Left ventricle myocardium inferior (tissue), 1 donor: Measurements from ENCODE around the gene TOR1B. TPM values are rescaled to one million over a fixed set of nuclear protein-coding genes. Genes with fewer than 3 reads are reported as not detected.

Experiments used
- DNase-seq: peaks from one replicate; pipeline ENCODE4 v3.0.0-alpha.2; 2020
- H3K27ac ChIP-seq: fragments of 200-600 bp; replicated peaks from 2 replicates; pipeline ENCODE4 v1.8.0; 2021
- H3K27me3 ChIP-seq: fragments of 200-600 bp; 2 replicates; pipeline ENCODE4 v1.8.0; 2021; ENCODE audit warnings: low read depth
- H3K36me3 ChIP-seq: fragments of 200-600 bp; 2 replicates; pipeline ENCODE4 v1.8.0; 2021
- H3K4me1 ChIP-seq: fragments of 200-600 bp; 2 replicates; pipeline ENCODE4 v1.8.0; 2021
- H3K4me3 ChIP-seq: fragments of 200-600 bp; 2 replicates; pipeline ENCODE4 v1.8.0; 2021; ENCODE audit warnings: mild to moderate bottlenecking, moderate library complexity
- H3K9me3 ChIP-seq: fragments of 200-600 bp; replicated peaks from 2 replicates; pipeline ENCODE4 v1.8.0; 2021
- intact Hi-C: fragments of 100-400 bp; cut with micrococcal nuclease; formaldehyde crosslinking; loops from one replicate; pipeline ENCODE4 v1.11.0; 2022
- long read RNA-seq: library from polyadenylated mRNA; unstranded; transcript quantifications from one replicate; pipeline ENCODE4 v2.0.0, GENCODE V29; 2021
- total RNA-seq: library from RNA; stranded (reverse); fragmentation: NEBNext Ultra II Directional; extraction: Animal tissue kit (Norgen Biotek cat#: 25700); gene quantifications from one replicate; pipeline ENCODE4 v1.2.1, GENCODE V29; 2021
- TF ChIP-seq, protein P1 (sequence below): fragments of 200-600 bp; IDR thresholded peaks from 2 replicates; pipeline ENCODE4 v1.8.0; 2021; ENCODE audit warnings: antibody characterized with exemption, mild to moderate bottlenecking, borderline replicate concordance
- donor health status: DM: no; HTN: yes; CAD: no; lungs with severe emphysema.

Gene TOR1B, protein sequence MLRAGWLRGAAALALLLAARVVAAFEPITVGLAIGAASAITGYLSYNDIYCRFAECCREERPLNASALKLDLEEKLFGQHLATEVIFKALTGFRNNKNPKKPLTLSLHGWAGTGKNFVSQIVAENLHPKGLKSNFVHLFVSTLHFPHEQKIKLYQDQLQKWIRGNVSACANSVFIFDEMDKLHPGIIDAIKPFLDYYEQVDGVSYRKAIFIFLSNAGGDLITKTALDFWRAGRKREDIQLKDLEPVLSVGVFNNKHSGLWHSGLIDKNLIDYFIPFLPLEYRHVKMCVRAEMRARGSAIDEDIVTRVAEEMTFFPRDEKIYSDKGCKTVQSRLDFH
- 10.6 TPM for total RNA-seq
- long read RNA-seq, transcript TOR1B-201 (5 exons, 2,769 nt) = major isoform, 9 of 17 reads
- long read RNA-seq, partial matches to known transcripts = 2 of 17 reads
- long read RNA-seq, other reads (novel, unspliced or antisense) = 5 of 17 reads

DNA sequence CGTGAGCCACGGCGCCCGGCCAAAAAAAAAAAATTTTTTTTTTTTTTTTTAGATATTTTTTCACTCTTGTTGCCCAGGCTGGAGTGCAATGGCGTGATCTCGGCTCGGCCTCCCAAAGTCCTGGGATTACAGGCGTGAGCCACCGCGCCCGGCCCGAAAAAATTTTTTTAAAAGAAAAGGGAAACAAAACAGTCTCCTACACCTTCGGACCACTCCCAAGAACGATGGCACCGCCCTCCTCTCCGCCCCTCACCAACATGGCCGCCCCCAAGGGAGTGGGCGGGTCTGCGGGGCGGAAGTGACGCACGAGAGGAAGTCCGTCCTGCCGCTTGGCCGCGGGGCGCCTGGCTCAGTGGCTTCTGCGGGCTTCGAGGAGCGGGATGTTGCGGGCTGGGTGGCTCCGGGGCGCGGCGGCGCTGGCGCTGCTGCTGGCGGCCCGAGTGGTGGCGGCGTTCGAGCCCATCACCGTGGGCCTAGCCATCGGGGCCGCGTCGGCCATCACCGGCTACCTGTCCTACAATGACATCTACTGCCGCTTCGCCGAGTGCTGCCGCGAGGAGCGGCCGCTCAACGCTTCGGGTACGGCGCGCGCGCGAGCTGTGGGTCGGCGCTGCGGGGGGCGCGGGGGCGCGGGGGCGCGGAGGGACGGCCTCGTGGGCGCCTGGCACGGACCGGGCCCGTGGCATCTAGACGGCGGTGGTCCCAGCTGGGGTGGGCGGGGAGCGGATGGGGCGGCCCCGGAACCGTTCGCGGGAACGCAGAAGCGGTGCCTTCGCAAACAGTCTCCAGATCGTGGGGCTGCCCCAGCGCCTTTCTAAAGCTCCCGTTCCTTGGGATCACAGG lies at the start of gene TOR1B:
TOR1B (plus strand) TSS at position 352 of the 843 bp plus-strand sequence; CDS start at position 381, 29 bp downstream.
- TF ChIP-seq, protein P1, sequence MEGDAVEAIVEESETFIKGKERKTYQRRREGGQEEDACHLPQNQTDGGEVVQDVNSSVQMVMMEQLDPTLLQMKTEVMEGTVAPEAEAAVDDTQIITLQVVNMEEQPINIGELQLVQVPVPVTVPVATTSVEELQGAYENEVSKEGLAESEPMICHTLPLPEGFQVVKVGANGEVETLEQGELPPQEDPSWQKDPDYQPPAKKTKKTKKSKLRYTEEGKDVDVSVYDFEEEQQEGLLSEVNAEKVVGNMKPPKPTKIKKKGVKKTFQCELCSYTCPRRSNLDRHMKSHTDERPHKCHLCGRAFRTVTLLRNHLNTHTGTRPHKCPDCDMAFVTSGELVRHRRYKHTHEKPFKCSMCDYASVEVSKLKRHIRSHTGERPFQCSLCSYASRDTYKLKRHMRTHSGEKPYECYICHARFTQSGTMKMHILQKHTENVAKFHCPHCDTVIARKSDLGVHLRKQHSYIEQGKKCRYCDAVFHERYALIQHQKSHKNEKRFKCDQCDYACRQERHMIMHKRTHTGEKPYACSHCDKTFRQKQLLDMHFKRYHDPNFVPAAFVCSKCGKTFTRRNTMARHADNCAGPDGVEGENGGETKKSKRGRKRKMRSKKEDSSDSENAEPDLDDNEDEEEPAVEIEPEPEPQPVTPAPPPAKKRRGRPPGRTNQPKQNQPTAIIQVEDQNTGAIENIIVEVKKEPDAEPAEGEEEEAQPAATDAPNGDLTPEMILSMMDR = no peak
- intact Hi-C loops = no loop called here

GRCh38 chr9:129755151-129755550 lies 47.8 kb upstream of the TOR1B start:
- Histone ChIP-seq H3K4me1 (peaks cover 32% of the 10 kb centered on the region), H3K4me3 (no peak overlapping the region), H3K27me3 (peaks cover 18% of the 10 kb centered on the region), H3K27ac (no peak overlapping the region), H3K36me3 (no peaks in the 10 kb centered on the region), H3K9me3 (no peaks in the 10 kb centered on the region)
- no peak for DNase-seq
- TF ChIP-seq, protein P1 = no peak
- intact Hi-C loops = no loop called here

More for the DNA sequence above, at the start of gene TOR1B:
- Histone ChIP-seq H3K4me3 (peak within 1 kb of the TSS; percentile 83), H3K27me3 (no peaks in the 10 kb centered on the region), H3K9me3 (no peaks in the 10 kb centered on the region), H3K27ac (peak within 1 kb of the TSS; percentile 89), H3K4me1 (peaks cover 18% of the 10 kb centered on the region), H3K36me3 (peaks cover 10% of the 10 kb centered on the region)
- DNase-seq = peak; percentile 95

- intact Hi-C loops = no loop called here
- DNase-seq = no peak
- H3K9me3 ChIP-seq = no peaks in the 10 kb centered on the region
Measured at GRCh38 chr9:129756191-129756590, 46.8 kb upstream of the TOR1B start.

DNA sequence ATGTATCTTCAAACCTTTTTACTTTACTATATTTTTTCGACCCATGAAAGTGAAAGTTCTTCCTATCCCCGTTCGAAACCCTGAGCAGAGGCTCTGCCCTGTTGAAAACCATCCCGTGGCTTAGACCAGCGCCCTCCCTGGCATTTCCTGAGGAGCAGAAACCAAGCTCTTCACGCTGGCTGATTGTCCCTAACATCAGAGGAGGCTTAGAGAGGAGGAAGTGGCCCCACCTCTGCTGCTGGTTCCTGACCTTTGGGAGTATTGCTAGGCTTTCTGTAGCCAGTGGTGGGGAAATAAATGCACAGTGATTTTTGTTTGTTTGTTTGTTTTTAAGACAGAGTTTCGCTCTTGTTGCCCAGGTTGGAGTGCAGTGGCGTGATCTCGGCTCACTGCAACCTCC lies 45.9 kb upstream of the TOR1B start:
- Histone ChIP-seq H3K36me3 (no peaks in the 10 kb centered on the region), H3K9me3 (no peaks in the 10 kb centered on the region), H3K4me3 (no peak overlapping the region), H3K27ac (peak overlapping the region; percentile 17), H3K27me3 (no peaks in the 10 kb centered on the region), H3K4me1 (peaks cover 28% of the 10 kb centered on the region)
- intact Hi-C loops = no loop called here
- DNase-seq = no peak
- TF ChIP-seq, protein P1 = no peak

More at GRCh38 chr9:129756191-129756590, 46.8 kb upstream of the TOR1B start:
- H3K27ac ChIP-seq = peak overlapping the region; percentile 17
- no peak overlapping the region for H3K4me3 ChIP-seq
- no peaks in the 10 kb centered on the region for H3K36me3 ChIP-seq
- H3K27me3 ChIP-seq = peaks cover 7% of the 10 kb centered on the region
- TF ChIP-seq, protein P1 = no peak
- peaks cover 33% of the 10 kb centered on the region for H3K4me1 ChIP-seq

DNA sequence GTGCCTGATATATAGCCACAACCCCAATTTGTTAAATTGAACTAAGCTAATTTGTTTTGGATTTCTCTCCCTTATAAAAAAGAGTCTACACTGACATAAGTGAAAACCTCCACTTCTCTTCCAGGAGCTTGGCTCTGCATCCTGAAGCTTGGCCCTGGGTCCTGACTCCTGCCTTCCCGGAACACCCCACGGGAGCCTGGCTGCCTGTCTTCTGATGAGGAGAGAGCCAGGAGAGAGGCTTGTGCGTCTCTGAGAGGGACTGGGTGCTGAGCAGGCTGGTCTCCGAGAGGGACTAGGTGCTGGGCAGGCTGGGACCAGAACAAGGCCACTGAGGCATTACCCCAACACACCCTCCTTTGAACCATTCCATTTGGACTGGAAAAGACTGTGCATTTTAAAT lies 43.7 kb upstream of the TOR1B start:
- peak overlapping the region; percentile 46 for H3K27ac ChIP-seq
- TF ChIP-seq, protein P1 = no peak
- no peaks in the 10 kb centered on the region for H3K36me3 ChIP-seq
- H3K27me3 ChIP-seq = no peaks in the 10 kb centered on the region
- no peaks in the 10 kb centered on the region for H3K9me3 ChIP-seq
- intact Hi-C loops = no loop called here
- no peak overlapping the region for H3K4me3 ChIP-seq
- peak; percentile 51 for DNase-seq
- peaks cover 18% of the 10 kb centered on the region for H3K4me1 ChIP-seq
